Activated CD8-positive, alpha-beta memory T cell treated with anti-CD3 and anti-CD28 coated beads for 36 hours (primary cell): ENCODE results near the gene RNF168. TPM values are rescaled to one million over a fixed set of nuclear protein-coding genes. Genes with fewer than 3 reads are reported as not detected.
"Not testable (repeated sequence)": the region's sequence is repeated elsewhere in the genome, so short reads cannot be mapped to it uniquely, and the experiment has no call there.

Source experiments
- CTCF ChIA-PET: fragments of 350-600 bp; sonication (Branson Sonifier 250); formaldehyde crosslinking; loops from one replicate; lab custom pipeline; 2021; ENCODE audit warnings: antibody characterized with exemption; lab: Charles Lee
- POLR2A ChIA-PET: fragments of 350-600 bp; sonication (Branson Sonifier 250); formaldehyde crosslinking; loops from one replicate; lab custom pipeline; 2021; ENCODE audit warnings: antibody characterized with exemption; lab: Charles Lee
- total RNA-seq, 2 experiments: library from RNA; stranded (reverse); gene quantifications; one replicate each; pipeline ENCODE4 v1.2.3, GENCODE V29; 2021

RNF168 gene
- total RNA-seq, 2 experiments from 2014 or later: 23.4 to 23.5 TPM

- ChIA-PET POLR2A (interaction anchor here (0.6 to 1.4 kb wide), 9 partner anchors 9 to 1025 kb away, joined by 3 to 12 read pairs (median 5); partner anchors contain the start of genes DYNLT2B, FBXO45, PCYT1A and SENP5), CTCF (no interaction called here)
Measured at GRCh38 chr3:196432137-196432879, 71.3 kb downstream of the RNF168 start, which contains the start of gene UBXN7. Gene UBXN7, minus strand, starts transcription at chr3:196432427. Its CDS starts 28 bp downstream, at chr3:196432399.

GRCh38 chr3:196431181-196432136, 72.1 kb downstream of the RNF168 start:
- CTCF ChIA-PET: no interaction called here

GRCh38 chr3:196428041-196428440, 75.5 kb downstream of the RNF168 start:
- POLR2A ChIA-PET: no interaction called here
- CTCF ChIA-PET: no interaction called here

More at GRCh38 chr3:196431181-196432136, 72.1 kb downstream of the RNF168 start:
- POLR2A ChIA-PET: interaction anchor here (1.1 to 1.4 kb wide), 4 partner anchors 9 to 436 kb away, joined by 3 to 12 read pairs (median 6); partner anchors contain the start of genes DYNLT2B and SENP5

GRCh38 chr3:196424421-196424820, 79.1 kb downstream of the RNF168 start:
- CTCF ChIA-PET: not testable (repeated sequence)
- POLR2A ChIA-PET: interaction anchor here (0.6 to 0.7 kb wide), 2 partner anchors 36 to 827 kb away, joined by 3 to 4 read pairs; no protein-coding TSS in a partner anchor

GRCh38 chr3:196423044-196423781, 80.4 kb downstream of the RNF168 start:
- ChIA-PET CTCF (interaction anchor here (0.7 kb wide), 1 partner anchor 16 kb away, joined by 3 read pairs; no protein-coding TSS in a partner anchor), POLR2A (interaction anchor here (0.6 kb wide), 1 partner anchor 9 kb away, joined by 5 read pairs; no protein-coding TSS in a partner anchor)

GRCh38 chr3:196421668-196422067, 81.9 kb downstream of the RNF168 start:
- CTCF ChIA-PET: interaction anchor here (0.6 kb wide), 1 partner anchor 337 kb away, joined by 3 read pairs; no protein-coding TSS in a partner anchor
- POLR2A ChIA-PET: interaction anchor here (0.7 to 1.2 kb wide), 4 partner anchors 9 to 66 kb away, joined by 3 to 5 read pairs (median 4); partner anchors contain the start of gene UBXN7

- CTCF ChIA-PET: no interaction called here
- POLR2A ChIA-PET: interaction anchor here (0.6 kb wide), 1 partner anchor 872 kb away, joined by 7 read pairs; no protein-coding TSS in a partner anchor
Measured at GRCh38 chr3:196419386-196419785, 84.2 kb downstream of the RNF168 start.

Other genes starting within 250 kb of the RNF168 start
- 10 to 100 TPM; 52.9 to 53.8 TPM for gene PCYT1A, start 216.0 kb downstream of the RNF168 start, total RNA-seq
- gene DYNLT2B, start 185.5 kb downstream of the RNF168 start, total RNA-seq: 1 to 10 TPM; 6.6 to 8.8 TPM
- not detected for gene TM4SF19, start 165.4 kb downstream of the RNF168 start, total RNA-seq
- gene UBXN7, start 71.3 kb downstream of the RNF168 start, total RNA-seq: 10 to 100 TPM; 51.1 to 63.0 TPM
- not detected for gene SMCO1, start 11.6 kb upstream of the RNF168 start, total RNA-seq
- gene WDR53, start 64.8 kb upstream of the RNF168 start, total RNA-seq: 10 to 100 TPM; 24.4 to 30.3 TPM
- 10 to 100 TPM; 28.5 to 28.9 TPM for gene FBXO45, start 64.9 kb upstream of the RNF168 start, total RNA-seq
- 10 to 100 TPM; 21.9 to 23.6 TPM for gene NRROS, start 135.9 kb upstream of the RNF168 start, total RNA-seq
- gene CEP19, start 208.5 kb upstream of the RNF168 start, total RNA-seq: 1 to 10 TPM; 4.8 to 5.4 TPM
- gene PIGX, start 208.6 kb upstream of the RNF168 start, total RNA-seq: 10 to 100 TPM; 43.5 to 47.8 TPM
- gene PAK2, start 236.1 kb upstream of the RNF168 start, total RNA-seq: 10 to 100 TPM; 73.8 to 78.4 TPM